Upper lobe of right lung (tissue), 1 donor: ENCODE measurements around the gene ADAP1. TPM values are rescaled to one million over a fixed set of nuclear protein-coding genes. Genes with fewer than 3 reads are reported as not detected.

Experiments used
- ATAC-seq: fragments of 200-7000 bp; cut with Tn5 transposase; one replicate; pipeline ENCODE4 v1.9.1; 2020; ENCODE audit warnings: mild to moderate bottlenecking, moderate library complexity
- DNase-seq: peaks from one replicate; pipeline ENCODE4 v3.0.0-alpha.2; 2020
- H3K27ac ChIP-seq: fragments of 200-600 bp; one replicate; pipeline ENCODE4 v1.8.0; 2022
- H3K27me3 ChIP-seq: fragments of 200-600 bp; one replicate; pipeline ENCODE4 v1.8.0; 2022; ENCODE audit warnings: mild to moderate bottlenecking
- H3K36me3 ChIP-seq: fragments of 200-600 bp; one replicate; pipeline ENCODE4 v1.8.0; 2022
- H3K4me1 ChIP-seq: fragments of 200-600 bp; one replicate; pipeline ENCODE4 v1.8.0; 2022
- H3K4me3 ChIP-seq: fragments of 200-600 bp; one replicate; pipeline ENCODE4 v1.8.0; 2022; ENCODE audit warnings: mild to moderate bottlenecking
- H3K9me3 ChIP-seq: fragments of 200-600 bp; one replicate; pipeline ENCODE4 v1.8.0; 2022
- CTCF ChIP-seq: fragments of 200-600 bp; IDR thresholded peaks from one replicate; pipeline ENCODE4 v1.8.0; 2022; ENCODE audit warnings: antibody characterized with exemption
- intact Hi-C: fragments of 100-400 bp; cut with DNase I; formaldehyde crosslinking; loops from one replicate; pipeline ENCODE4 v1.11.0; 2022
- total RNA-seq: library from RNA; stranded (reverse); fragmentation: NEBNext Ultra II Directional; extraction: Animal tissue kit (Norgen Biotek cat#: 25700); gene quantifications from one replicate; pipeline ENCODE4 v1.2.1, GENCODE V29; 2021
- donor health status: DM: no; HTN: yes; CAD: no; lungs with severe emphysema.

Gene ADAP1
- total RNA-seq, 1 donor from 2014 or later: 30.7 TPM

GRCh38 chr7:889391-889790, 65.1 kb downstream of the ADAP1 start:
- no peak for ATAC-seq
- no peaks in the 10 kb centered on the region for H3K27me3 ChIP-seq
- no peak overlapping the region for H3K27ac ChIP-seq
- no peak overlapping the region for H3K4me3 ChIP-seq
- H3K9me3 ChIP-seq: no peaks in the 10 kb centered on the region
- peaks cover 58% of the 10 kb centered on the region for H3K36me3 ChIP-seq
- intact Hi-C loops: no loop called here
- no peak for DNase-seq
- no peak for TF ChIP-seq CTCF
- no peaks in the 10 kb centered on the region for H3K4me1 ChIP-seq

- Histone ChIP-seq H3K27ac (no peak overlapping the region), H3K36me3 (peaks cover 54% of the 10 kb centered on the region), H3K27me3 (no peaks in the 10 kb centered on the region), H3K4me1 (no peaks in the 10 kb centered on the region), H3K4me3 (no peak overlapping the region), H3K9me3 (no peaks in the 10 kb centered on the region)
- TF ChIP-seq CTCF: no peak
- intact Hi-C loops: no loop called here
- DNase-seq: no peak
- ATAC-seq: no peak
Measured at GRCh38 chr7:889025-889390, 65.5 kb downstream of the ADAP1 start.

GRCh38 chr7:888081-889024, 66.1 kb downstream of the ADAP1 start:
- no peak for DNase-seq
- Histone ChIP-seq H3K4me3 (no peak overlapping the region), H3K4me1 (no peaks in the 10 kb centered on the region), H3K36me3 (peaks cover 49% of the 10 kb centered on the region), H3K27me3 (no peaks in the 10 kb centered on the region), H3K27ac (no peak overlapping the region), H3K9me3 (no peaks in the 10 kb centered on the region)
- no peak for TF ChIP-seq CTCF
- no peak for ATAC-seq
- intact Hi-C loops: no loop called here

- peaks cover 49% of the 10 kb centered on the region for H3K36me3 ChIP-seq
- no peak overlapping the region for H3K4me3 ChIP-seq
- no peaks in the 10 kb centered on the region for H3K9me3 ChIP-seq
- intact Hi-C loops: no loop called here
- H3K4me1 ChIP-seq: peaks cover 3% of the 10 kb centered on the region
- ATAC-seq (no peak), DNase-seq (no peak)
- TF ChIP-seq CTCF: no peak
- no peaks in the 10 kb centered on the region for H3K27me3 ChIP-seq
- H3K27ac ChIP-seq: no peak overlapping the region
Measured at GRCh38 chr7:887488-887820, 67.0 kb downstream of the ADAP1 start.

- intact Hi-C loops: no loop called here
- H3K27me3 ChIP-seq: no peaks in the 10 kb centered on the region
- TF ChIP-seq CTCF: no peak
- no peak for DNase-seq
- H3K4me1 ChIP-seq: peaks cover 3% of the 10 kb centered on the region
- H3K4me3 ChIP-seq: no peak overlapping the region
- no peaks in the 10 kb centered on the region for H3K9me3 ChIP-seq
- H3K27ac ChIP-seq: no peak overlapping the region
- ATAC-seq: no peak
- H3K36me3 ChIP-seq: peaks cover 43% of the 10 kb centered on the region
Measured at GRCh38 chr7:886626-887487, 67.6 kb downstream of the ADAP1 start.
